AG09319 (cell line): ENCODE data around the gene IL17C.
"Not testable (repeated sequence)": the region's sequence is repeated elsewhere in the genome, so short reads cannot be mapped to it uniquely, and the experiment has no call there.

ENCODE experiments used
- DNase-seq: peaks from one replicate; pipeline ENCODE4 v3.0.0-alpha.2; 2010; ENCODE audit warnings: low read depth; ENCODE audit errors: extremely low read depth
- TF ChIP-seq, protein P1 (sequence below): IDR thresholded peaks from 2 replicates; pipeline ENCODE4 v1.5.1; 2011; ENCODE audit warnings: low read depth, mild to moderate bottlenecking, inconsistent platforms, low read length, moderate library complexity

Gene IL17C

DNA sequence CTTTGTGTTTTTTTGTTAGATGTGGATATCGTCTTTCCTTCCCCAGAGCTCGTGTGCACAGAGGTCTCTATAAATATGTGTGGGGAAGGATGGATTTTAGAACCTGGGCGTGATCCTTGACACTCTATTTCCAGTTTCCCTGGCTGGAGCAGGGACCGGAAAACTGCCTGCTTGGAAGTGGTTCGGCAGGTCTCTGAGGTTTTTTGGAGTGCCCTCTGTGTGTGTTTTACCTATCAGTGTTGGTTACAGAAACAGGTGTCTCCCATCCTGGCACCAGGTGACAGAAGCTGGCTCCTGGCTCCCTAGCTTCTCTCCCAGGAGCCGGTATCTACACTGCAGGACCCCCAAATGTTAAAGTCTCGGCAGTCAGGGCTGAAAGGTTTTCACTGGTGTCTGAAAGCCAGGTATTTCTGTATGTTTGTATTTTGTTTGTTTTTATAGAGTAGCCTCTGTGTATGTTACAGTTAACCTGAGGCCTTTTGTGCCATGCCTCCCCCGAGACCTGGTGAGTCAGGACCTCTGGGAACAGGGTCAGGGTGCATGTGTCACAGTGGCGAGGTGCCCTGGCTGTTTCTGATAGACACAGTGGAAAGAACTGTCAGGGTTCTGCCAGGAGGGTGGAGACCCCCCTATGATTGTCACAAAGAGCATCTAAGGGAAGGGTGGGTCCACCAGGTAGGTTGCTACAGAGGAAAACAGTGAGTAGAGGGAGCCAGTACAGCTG lies 36.9 kb upstream of the IL17C start:
- TF ChIP-seq, protein P1, sequence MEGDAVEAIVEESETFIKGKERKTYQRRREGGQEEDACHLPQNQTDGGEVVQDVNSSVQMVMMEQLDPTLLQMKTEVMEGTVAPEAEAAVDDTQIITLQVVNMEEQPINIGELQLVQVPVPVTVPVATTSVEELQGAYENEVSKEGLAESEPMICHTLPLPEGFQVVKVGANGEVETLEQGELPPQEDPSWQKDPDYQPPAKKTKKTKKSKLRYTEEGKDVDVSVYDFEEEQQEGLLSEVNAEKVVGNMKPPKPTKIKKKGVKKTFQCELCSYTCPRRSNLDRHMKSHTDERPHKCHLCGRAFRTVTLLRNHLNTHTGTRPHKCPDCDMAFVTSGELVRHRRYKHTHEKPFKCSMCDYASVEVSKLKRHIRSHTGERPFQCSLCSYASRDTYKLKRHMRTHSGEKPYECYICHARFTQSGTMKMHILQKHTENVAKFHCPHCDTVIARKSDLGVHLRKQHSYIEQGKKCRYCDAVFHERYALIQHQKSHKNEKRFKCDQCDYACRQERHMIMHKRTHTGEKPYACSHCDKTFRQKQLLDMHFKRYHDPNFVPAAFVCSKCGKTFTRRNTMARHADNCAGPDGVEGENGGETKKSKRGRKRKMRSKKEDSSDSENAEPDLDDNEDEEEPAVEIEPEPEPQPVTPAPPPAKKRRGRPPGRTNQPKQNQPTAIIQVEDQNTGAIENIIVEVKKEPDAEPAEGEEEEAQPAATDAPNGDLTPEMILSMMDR: no peak
- DNase-seq: no peak

DNA sequence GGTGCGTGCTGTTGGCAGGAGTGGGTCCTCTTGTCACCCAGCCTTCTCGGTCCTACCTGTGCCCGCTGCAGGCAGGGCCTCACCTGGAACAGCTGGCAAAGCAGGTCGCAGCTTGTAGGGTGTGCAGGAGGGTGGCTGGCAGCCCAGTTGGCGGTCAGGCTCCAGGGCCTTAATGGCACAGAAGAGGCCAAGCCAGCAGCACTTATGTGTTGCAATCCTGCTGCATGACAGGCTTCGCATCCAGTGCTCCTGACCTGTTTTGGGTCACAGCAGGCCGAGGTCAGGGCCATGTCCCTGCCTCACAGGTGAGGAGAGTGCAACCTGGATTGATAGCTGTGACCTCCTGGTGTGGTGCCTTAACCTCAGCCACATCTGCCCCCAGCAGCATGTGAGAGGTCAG lies 36.3 kb upstream of the IL17C start:
- no peak for DNase-seq
- TF ChIP-seq, protein P1: no peak

DNA sequence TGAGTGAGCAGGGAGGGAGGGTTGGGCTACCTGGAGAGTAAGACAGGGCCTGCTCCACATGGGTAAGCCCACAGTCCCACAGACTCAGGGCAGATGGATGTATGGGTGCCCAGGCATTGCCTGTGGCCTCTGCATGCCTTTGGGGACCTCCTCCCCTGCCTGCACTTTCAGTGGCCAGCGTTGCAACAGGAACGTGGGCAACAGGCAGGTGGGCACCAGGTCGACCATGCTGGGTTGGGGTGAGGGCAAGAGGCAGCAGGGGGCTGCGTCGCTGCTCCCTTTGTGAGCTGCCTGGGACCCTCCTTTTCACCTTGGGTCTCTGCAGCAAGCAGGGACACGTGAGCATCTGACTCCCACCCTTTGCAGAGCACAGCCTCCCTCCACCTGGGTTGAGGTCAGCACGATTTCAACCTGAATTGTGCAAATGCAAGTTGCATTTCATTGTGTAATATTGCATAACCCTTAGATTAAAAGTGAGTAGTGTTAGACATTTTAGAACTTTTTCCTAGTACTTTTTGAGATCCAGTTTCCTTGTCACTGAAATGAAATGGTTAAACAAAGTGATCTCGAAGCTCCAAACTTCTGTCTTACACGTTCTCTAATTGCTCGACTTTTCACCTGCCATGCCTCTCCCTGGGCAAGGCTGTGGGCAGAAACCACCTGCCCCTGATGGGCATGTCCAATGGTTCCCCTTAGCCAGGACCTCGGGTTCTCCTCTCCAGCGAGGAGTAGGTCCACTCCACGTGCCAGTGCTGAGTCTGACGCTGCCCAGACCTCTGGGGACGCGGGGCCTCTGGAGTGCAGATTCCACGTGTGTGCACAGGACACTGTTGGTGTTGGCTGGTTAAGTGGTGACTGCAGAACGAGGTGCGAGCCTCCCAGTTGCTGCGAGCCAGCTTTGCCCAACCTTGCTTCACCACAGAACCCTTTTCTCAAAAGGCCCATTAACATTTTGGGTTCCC lies 32.9 kb upstream of the IL17C start:
- TF ChIP-seq, protein P1: no peak
- no peak for DNase-seq

DNA sequence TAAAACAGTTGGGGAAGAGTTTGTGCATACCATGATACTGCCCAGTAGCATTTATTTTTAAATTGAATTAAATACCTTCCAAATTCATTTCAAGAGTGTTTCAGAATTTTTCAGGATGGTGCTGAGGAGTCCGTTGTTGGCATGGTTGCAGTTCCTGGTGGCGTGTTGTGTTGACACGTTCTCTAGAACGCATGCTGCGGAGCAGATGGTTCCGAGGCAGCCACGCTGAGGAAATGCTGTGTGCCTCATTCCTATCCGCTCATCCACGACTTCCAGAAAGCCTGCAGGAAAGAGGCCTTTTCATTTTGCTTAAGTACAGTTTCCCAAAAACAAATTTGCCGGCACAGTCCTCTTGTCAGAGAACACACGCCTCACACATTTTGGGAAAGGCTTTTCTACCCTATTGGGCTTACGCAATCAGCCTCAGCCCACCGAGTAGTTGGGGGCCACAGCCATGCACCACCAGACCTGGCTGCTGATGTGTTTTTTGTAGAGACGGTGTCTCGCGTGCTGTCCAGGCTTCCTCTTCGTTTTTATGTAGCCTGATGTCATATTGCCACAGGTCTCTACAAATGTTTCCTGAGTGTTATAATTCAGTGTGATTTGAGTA lies 32.1 kb upstream of the IL17C start:
- TF ChIP-seq, protein P1: no peak
- no peak for DNase-seq

DNA sequence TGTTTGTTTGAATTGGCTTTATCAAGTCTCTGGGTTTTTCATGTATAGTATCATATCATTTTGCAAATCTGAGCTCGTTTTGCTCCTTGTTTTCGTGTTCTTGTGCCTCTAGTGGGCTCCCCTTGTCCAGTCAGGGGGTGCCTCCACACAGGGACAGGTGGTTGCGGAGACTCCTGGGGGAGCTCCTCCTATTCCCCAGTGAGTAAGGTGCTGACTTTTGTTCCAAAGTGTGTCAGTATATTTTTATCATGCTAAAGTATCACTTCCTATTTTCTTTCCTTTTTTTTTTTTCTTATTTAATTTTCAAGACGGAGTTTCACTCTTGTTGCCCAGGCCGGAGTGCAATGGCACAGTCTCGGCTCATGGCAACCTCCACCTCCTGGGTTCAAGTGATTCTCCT lies 30.3 kb upstream of the IL17C start:
- DNase-seq: no peak
- TF ChIP-seq, protein P1: no peak

DNA sequence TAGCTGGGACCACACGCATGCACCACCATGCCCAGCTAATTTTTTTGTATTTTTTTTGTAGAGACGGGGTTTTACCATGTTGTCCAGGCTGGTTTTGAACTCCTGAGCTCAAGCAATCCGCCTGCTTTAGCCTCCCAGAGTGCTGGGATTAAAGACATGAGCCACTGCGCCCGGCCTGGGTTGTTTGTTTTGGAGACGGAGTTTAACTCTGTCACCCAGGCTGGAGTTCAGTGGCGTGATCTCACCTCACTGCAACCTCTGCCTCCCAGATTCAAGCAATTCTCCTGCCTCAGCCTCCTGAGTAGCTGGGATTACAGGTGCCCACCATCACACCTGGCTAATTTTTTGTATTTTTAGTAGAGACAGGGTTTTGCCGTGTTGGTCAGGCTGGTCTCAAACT lies 28.9 kb upstream of the IL17C start:
- not testable (repeated sequence) for DNase-seq

DNA sequence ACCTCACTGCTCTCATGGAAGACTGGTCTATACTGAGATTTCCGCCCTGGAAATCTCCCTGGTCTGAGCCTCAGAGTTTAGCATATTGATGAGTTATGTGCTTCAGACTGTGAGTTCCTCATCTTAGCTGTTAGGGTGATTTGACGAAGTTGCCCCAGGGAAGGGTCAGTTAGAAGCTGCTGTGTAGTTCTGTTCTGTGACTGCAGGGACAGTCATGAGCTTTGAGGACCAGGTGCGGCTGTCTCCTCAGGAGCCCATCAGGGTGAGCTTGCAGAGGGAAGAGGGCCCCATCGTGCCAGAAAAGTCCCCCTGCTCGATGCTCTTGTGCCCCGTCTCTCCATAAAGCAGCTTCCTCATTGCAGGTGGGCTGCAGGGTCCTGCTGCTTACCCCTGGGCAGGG lies 28.3 kb upstream of the IL17C start:
- DNase-seq: no peak
- TF ChIP-seq, protein P1: no peak
